Testis (tissue), 2 donors: ENCODE results near the gene FOXK2.
"Not testable (repeated sequence)": the region's sequence is repeated elsewhere in the genome, so short reads cannot be mapped to it uniquely, and the experiment has no call there.

ENCODE experiments used
- POLR2A ChIP-seq: fragments of 450-650 bp; IDR thresholded peaks from one replicate; pipeline ENCODE4 v1.6.1; 2017; ENCODE audit warnings: antibody characterized with exemption, mild to moderate bottlenecking, moderate library complexity
- TF ChIP-seq, protein P1 (sequence below), 3 experiments: fragments of 450-650 bp in 2 of 3; fragments of 200-600 bp in 1 of 3; sonication (generic) in 1 of 3; IDR thresholded peaks; one replicate each; pipeline ENCODE4 v1.5.1; 2016 to 2019; ENCODE audit warnings: antibody characterized with exemption in 3 of 3, mild to moderate bottlenecking in 2 of 3, moderate library complexity in 1 of 3

- TF ChIP-seq, protein P1, sequence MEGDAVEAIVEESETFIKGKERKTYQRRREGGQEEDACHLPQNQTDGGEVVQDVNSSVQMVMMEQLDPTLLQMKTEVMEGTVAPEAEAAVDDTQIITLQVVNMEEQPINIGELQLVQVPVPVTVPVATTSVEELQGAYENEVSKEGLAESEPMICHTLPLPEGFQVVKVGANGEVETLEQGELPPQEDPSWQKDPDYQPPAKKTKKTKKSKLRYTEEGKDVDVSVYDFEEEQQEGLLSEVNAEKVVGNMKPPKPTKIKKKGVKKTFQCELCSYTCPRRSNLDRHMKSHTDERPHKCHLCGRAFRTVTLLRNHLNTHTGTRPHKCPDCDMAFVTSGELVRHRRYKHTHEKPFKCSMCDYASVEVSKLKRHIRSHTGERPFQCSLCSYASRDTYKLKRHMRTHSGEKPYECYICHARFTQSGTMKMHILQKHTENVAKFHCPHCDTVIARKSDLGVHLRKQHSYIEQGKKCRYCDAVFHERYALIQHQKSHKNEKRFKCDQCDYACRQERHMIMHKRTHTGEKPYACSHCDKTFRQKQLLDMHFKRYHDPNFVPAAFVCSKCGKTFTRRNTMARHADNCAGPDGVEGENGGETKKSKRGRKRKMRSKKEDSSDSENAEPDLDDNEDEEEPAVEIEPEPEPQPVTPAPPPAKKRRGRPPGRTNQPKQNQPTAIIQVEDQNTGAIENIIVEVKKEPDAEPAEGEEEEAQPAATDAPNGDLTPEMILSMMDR (IDR thresholded peaks at IDR 0.05): not testable (repeated sequence)
- not testable (repeated sequence) for TF ChIP-seq POLR2A
Measured at GRCh38 chr17:82575581-82576221, 56.2 kb downstream of the FOXK2 start.
